CD14-positive monocyte (primary cell): ENCODE results near the gene PICK1. TPM values are rescaled to one million over a fixed set of nuclear protein-coding genes. Genes with fewer than 3 reads are reported as not detected.
A peak's percentile ranks its signal among the peaks of the same experiment; 100 is the strongest.

Experiments used
- DNase-seq, 3 donors: peaks; one replicate each; pipeline ENCODE4 v3.0.0-alpha.2; 2011 to 2022
- H2AFZ ChIP-seq: 2 replicates; pipeline ENCODE4 v1.6.0; 2012; ENCODE audit warnings: mild to moderate bottlenecking, low read depth, low read length, inconsistent platforms; ENCODE audit not compliant: insufficient read depth, poor library complexity, severe bottlenecking
- H3K27ac ChIP-seq, 2 donors: 1 replicate in 1 of 2; 2 replicates in 1 of 2; pipeline ENCODE4 v1.5.1; 2012 to 2013; ENCODE audit warnings: low read length in 2 of 2, control low read depth in 1 of 2, inconsistent platforms in 1 of 2, low read depth in 1 of 2, mild to moderate bottlenecking in 1 of 2
- H3K27me3 ChIP-seq, 2 donors: one replicate each; pipeline versions ENCODE4 v1.6.0 to v1.6.1; 2011 to 2013; ENCODE audit warnings: low read length in 2 of 2; ENCODE audit not compliant: control insufficient read depth in 2 of 2, insufficient read depth in 2 of 2
- H3K36me3 ChIP-seq, 2 donors: replicated peaks in 1 of 2; 1 replicate in 1 of 2; 2 replicates in 1 of 2; pipeline versions ENCODE4 v1.5.1 to v1.6.1; 2012 to 2013; ENCODE audit warnings: low read length in 2 of 2, control low read depth in 1 of 2, inconsistent platforms in 1 of 2, mild to moderate bottlenecking in 1 of 2; ENCODE audit not compliant: insufficient read depth in 2 of 2, control insufficient read depth in 1 of 2
- H3K4me1 ChIP-seq, 2 donors: 1 replicate in 1 of 2; 2 replicates in 1 of 2; pipeline versions ENCODE4 v1.5.1 to v1.6.1; 2012 to 2013; ENCODE audit warnings: low read length in 2 of 2, control low read depth in 1 of 2, inconsistent platforms in 1 of 2, mild to moderate bottlenecking in 1 of 2, moderate library complexity in 1 of 2; ENCODE audit not compliant: insufficient read depth in 2 of 2, control insufficient read depth in 1 of 2
- H3K4me2 ChIP-seq: replicated peaks from 2 replicates; pipeline ENCODE3; 2012; ENCODE audit warnings: low read length, moderate library complexity, mild to moderate bottlenecking; ENCODE audit not compliant: poor library complexity, severe bottlenecking; ENCODE audit errors: extremely low read depth
- H3K4me3 ChIP-seq, 3 experiments: fragments of 200-600 bp in 1 of 3; sonication (generic) in 1 of 3; replicated peaks in 1 of 3; 1 replicate in 2 of 3; 2 replicates in 1 of 3; pipeline ENCODE4 v1.5.1; 2011 to 2013; ENCODE audit warnings: low read length in 3 of 3, mild to moderate bottlenecking in 3 of 3, control low read depth in 2 of 3, low read depth in 2 of 3, inconsistent platforms in 1 of 3, moderate library complexity in 1 of 3
- H3K79me2 ChIP-seq: 2 replicates; pipeline ENCODE4 v1.6.0; 2012; ENCODE audit warnings: mild to moderate bottlenecking, control low read depth, inconsistent platforms, low read length, moderate library complexity; ENCODE audit not compliant: insufficient read depth
- H3K9ac ChIP-seq: 2 replicates; pipeline ENCODE4 v1.6.0; 2017; ENCODE audit warnings: low read length, mild to moderate bottlenecking; ENCODE audit not compliant: insufficient read depth, poor library complexity, severe bottlenecking
- H3K9me3 ChIP-seq, 2 donors: replicated peaks in 1 of 2; 1 replicate in 1 of 2; 2 replicates in 1 of 2; pipeline versions ENCODE4 v1.5.1 to v1.6.1; 2012 to 2013; ENCODE audit warnings: low read length in 2 of 2, control low read depth in 1 of 2; ENCODE audit not compliant: control insufficient read depth in 1 of 2, insufficient read depth in 1 of 2
- H4K20me1 ChIP-seq: 2 replicates; pipeline ENCODE4 v1.6.0; 2012; ENCODE audit warnings: mild to moderate bottlenecking, low read length, control low read depth, moderate library complexity; ENCODE audit not compliant: insufficient read depth
- H3K27ac Mint-ChIP-seq, 7 donors: one replicate each; pipeline ENCODE4 v1.8.0; 2020; ENCODE audit warnings: mild to moderate bottlenecking in 7 of 7, mixed read lengths in 7 of 7, moderate library complexity in 6 of 7, inconsistent platforms in 2 of 7
- H3K27me3 Mint-ChIP-seq, 3 donors: one replicate each; pipeline ENCODE4 v1.8.0; 2021 to 2022; ENCODE audit warnings: low read depth in 3 of 3, mild to moderate bottlenecking in 3 of 3, mixed read lengths in 3 of 3, moderate library complexity in 3 of 3, inconsistent platforms in 1 of 3
- H3K36me3 Mint-ChIP-seq, 2 donors: one replicate each; pipeline ENCODE4 v1.8.0; 2020; ENCODE audit warnings: mixed read lengths in 2 of 2, inconsistent platforms in 1 of 2, mild to moderate bottlenecking in 1 of 2
- H3K4me1 Mint-ChIP-seq: one replicate; pipeline ENCODE4 v1.8.0; 2020; ENCODE audit warnings: mild to moderate bottlenecking, mixed read lengths
- H3K4me3 Mint-ChIP-seq, 2 donors: one replicate each; pipeline ENCODE4 v1.8.0; 2020; ENCODE audit warnings: mild to moderate bottlenecking in 2 of 2, mixed read lengths in 2 of 2, moderate library complexity in 1 of 2
- H3K9me3 Mint-ChIP-seq, 7 donors: one replicate each; pipeline ENCODE4 v1.8.0; 2020 to 2022; ENCODE audit warnings: mixed read lengths in 7 of 7, mild to moderate bottlenecking in 6 of 7, moderate library complexity in 6 of 7, inconsistent platforms in 2 of 7
- WGBS: methylation state at CpG from one replicate; pipeline ENCODE4 v1.1.5; 2013; ENCODE audit warnings: missing lambda C conversion rate; ENCODE audit not compliant: insufficient coverage; 5-methylcytosine and 5-hydroxymethylcytosine counted together
- intact Hi-C, 2 donors: fragments of 100-400 bp; cut with micrococcal nuclease; formaldehyde crosslinking; loops; one replicate each; pipeline versions ENCODE4 v1.15.0 to v1.15.1; 2023
- polyA plus RNA-seq, 3 donors: library from polyadenylated mRNA; depleted of rRNA in 1 of 3; unstranded in 2 of 3; stranded (reverse) in 1 of 3; fragments of 300-500 nt in 2 of 3; fragments of >200 nt in 1 of 3; fragmentation: Illumina TruSeq in 2 of 3; gene quantifications; 1 replicate in 2 of 3; 2 replicates in 1 of 3; pipeline ENCODE4 v1.2.3, GENCODE V29; 2012 to 2021
- TF ChIP-seq, protein P1 (sequence below): fragments of 200-600 bp; IDR thresholded peaks from one replicate; pipeline ENCODE4 v1.8.0; 2022; ENCODE audit warnings: antibody characterized with exemption, mild to moderate bottlenecking

Gene PICK1
- polyA plus RNA-seq, 3 donors = 6.4 to 16.9 (median 7.2) TPM

GRCh38 chr22:38104084-38104483 is 46.9 kb downstream of the PICK1 start:
- peaks cover 0 to 1% (median 0%) of the 10 kb centered on the region in 7 donors for H3K9me3 Mint-ChIP-seq
- H3K27ac Mint-ChIP-seq = no peak overlapping the region
- WGBS = 56% methylated on average over 1 of the region's 6 CpGs
- no peak overlapping the region for H3K4me3 ChIP-seq
- no peak overlapping the region for H3K4me3 Mint-ChIP-seq
- TF ChIP-seq, protein P1, sequence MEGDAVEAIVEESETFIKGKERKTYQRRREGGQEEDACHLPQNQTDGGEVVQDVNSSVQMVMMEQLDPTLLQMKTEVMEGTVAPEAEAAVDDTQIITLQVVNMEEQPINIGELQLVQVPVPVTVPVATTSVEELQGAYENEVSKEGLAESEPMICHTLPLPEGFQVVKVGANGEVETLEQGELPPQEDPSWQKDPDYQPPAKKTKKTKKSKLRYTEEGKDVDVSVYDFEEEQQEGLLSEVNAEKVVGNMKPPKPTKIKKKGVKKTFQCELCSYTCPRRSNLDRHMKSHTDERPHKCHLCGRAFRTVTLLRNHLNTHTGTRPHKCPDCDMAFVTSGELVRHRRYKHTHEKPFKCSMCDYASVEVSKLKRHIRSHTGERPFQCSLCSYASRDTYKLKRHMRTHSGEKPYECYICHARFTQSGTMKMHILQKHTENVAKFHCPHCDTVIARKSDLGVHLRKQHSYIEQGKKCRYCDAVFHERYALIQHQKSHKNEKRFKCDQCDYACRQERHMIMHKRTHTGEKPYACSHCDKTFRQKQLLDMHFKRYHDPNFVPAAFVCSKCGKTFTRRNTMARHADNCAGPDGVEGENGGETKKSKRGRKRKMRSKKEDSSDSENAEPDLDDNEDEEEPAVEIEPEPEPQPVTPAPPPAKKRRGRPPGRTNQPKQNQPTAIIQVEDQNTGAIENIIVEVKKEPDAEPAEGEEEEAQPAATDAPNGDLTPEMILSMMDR = no peak
- H3K4me1 ChIP-seq = no peaks in the 10 kb centered on the region
- H4K20me1 ChIP-seq = no peaks in the 10 kb centered on the region
- no peaks in the 10 kb centered on the region for H3K4me1 Mint-ChIP-seq
- H3K79me2 ChIP-seq = no peaks in the 10 kb centered on the region
- no peak overlapping the region for H3K9ac ChIP-seq
- H3K36me3 ChIP-seq = no peaks in the 10 kb centered on the region
- no peaks in the 10 kb centered on the region for H3K27me3 ChIP-seq
- no peaks in the 10 kb centered on the region for H3K36me3 Mint-ChIP-seq
- H3K9me3 ChIP-seq = no peaks in the 10 kb centered on the region
- H3K4me2 ChIP-seq = no peak overlapping the region
- H3K27me3 Mint-ChIP-seq = peaks cover 2 to 10% (median 4%) of the 10 kb centered on the region in 3 donors
- intact Hi-C loops = no loop called here
- no peak overlapping the region for H2AFZ ChIP-seq
- no peak overlapping the region for H3K27ac ChIP-seq
- DNase-seq = peak in 1 of 3 donors; percentile 2

GRCh38 chr22:38106814-38107578 is 49.8 kb downstream of the PICK1 start:
- 93% methylated on average over 8 of the region's 17 CpGs for whole genome bisulfite sequencing
- H3K79me2 ChIP-seq = no peaks in the 10 kb centered on the region
- intact Hi-C loops = loop anchor here in 1 of 2 donors (5.0 kb wide), 1 partner anchor 60 kb away; no protein-coding TSS in a partner anchor
- H3K9ac ChIP-seq = no peak overlapping the region
- no peak overlapping the region for H2AFZ ChIP-seq
- no peaks in the 10 kb centered on the region for H3K27me3 ChIP-seq
- H3K27ac Mint-ChIP-seq = no peak overlapping the region
- H3K9me3 Mint-ChIP-seq = peaks cover 0 to 2% (median 0%) of the 10 kb centered on the region in 7 donors
- H3K27ac ChIP-seq = no peak overlapping the region
- no peaks in the 10 kb centered on the region for H4K20me1 ChIP-seq
- H3K27me3 Mint-ChIP-seq = peaks cover 2 to 10% (median 5%) of the 10 kb centered on the region in 3 donors
- no peaks in the 10 kb centered on the region for H3K4me1 Mint-ChIP-seq
- no peak overlapping the region for H3K4me3 ChIP-seq
- H3K4me3 Mint-ChIP-seq = peak overlapping the region in 1 of 2 donors; percentile 61
- no peaks in the 10 kb centered on the region for H3K9me3 ChIP-seq
- TF ChIP-seq, protein P1 = no peak
- DNase-seq = no peak
- no peaks in the 10 kb centered on the region for H3K4me1 ChIP-seq
- no peaks in the 10 kb centered on the region for H3K36me3 Mint-ChIP-seq
- H3K4me2 ChIP-seq = no peak overlapping the region
- H3K36me3 ChIP-seq = no peaks in the 10 kb centered on the region
